SK-N-MC (cell line): ENCODE data around the gene PDXP.
A peak's percentile ranks its signal among the peaks of the same experiment; 100 is the strongest.

Source experiments
- DNase-seq: peaks from one replicate; pipeline ENCODE4 v3.0.0-alpha.2; 2011; ENCODE audit warnings: low read depth, low spot score
- H3K27ac ChIP-seq: fragments of 200-600 bp; sonication (generic); 2 replicates; pipeline ENCODE4 v1.5.1; 2016; ENCODE audit warnings: mixed run types
- H3K36me3 ChIP-seq: fragments of 200-600 bp; sonication (generic); 2 replicates; pipeline ENCODE4 v1.6.1; 2017; ENCODE audit warnings: antibody characterized with exemption, low read length, mixed read lengths; ENCODE audit not compliant: insufficient read depth
- H3K4me3 ChIP-seq: fragments of 200-600 bp; sonication (generic); 2 replicates; pipeline ENCODE4 v1.5.1; 2016
- H3K9ac ChIP-seq: fragments of 200-600 bp; sonication (generic); 2 replicates; pipeline ENCODE4 v1.8.0; 2017; ENCODE audit warnings: mixed run types, mixed read lengths; ENCODE audit not compliant: insufficient read length
- H3K9me3 ChIP-seq: fragments of 200-600 bp; sonication (generic); 2 replicates; pipeline ENCODE4 v1.6.1; 2017; ENCODE audit warnings: low read depth, mild to moderate bottlenecking, antibody characterized with exemption, low read length, moderate library complexity, mixed read lengths
- EZH2 ChIP-seq: fragments of 200-600 bp; sonication (generic); IDR thresholded peaks from one replicate; pipeline ENCODE4 v1.6.1; 2017; ENCODE audit warnings: antibody characterized with exemption
- FOXP2 ChIP-seq: optimal IDR thresholded peaks from 2 replicates; pipeline ENCODE3; 2011; ENCODE audit warnings: mild to moderate bottlenecking, moderate library complexity; ENCODE audit not compliant: insufficient read depth; ENCODE audit errors: extremely low read length, control extremely low read depth
- POLR2AphosphoS5 ChIP-seq: IDR thresholded peaks from 2 replicates; pipeline ENCODE4 v1.6.1; 2012; ENCODE audit warnings: mild to moderate bottlenecking, low read depth, low read length, borderline replicate concordance

PDXP gene

DNA sequence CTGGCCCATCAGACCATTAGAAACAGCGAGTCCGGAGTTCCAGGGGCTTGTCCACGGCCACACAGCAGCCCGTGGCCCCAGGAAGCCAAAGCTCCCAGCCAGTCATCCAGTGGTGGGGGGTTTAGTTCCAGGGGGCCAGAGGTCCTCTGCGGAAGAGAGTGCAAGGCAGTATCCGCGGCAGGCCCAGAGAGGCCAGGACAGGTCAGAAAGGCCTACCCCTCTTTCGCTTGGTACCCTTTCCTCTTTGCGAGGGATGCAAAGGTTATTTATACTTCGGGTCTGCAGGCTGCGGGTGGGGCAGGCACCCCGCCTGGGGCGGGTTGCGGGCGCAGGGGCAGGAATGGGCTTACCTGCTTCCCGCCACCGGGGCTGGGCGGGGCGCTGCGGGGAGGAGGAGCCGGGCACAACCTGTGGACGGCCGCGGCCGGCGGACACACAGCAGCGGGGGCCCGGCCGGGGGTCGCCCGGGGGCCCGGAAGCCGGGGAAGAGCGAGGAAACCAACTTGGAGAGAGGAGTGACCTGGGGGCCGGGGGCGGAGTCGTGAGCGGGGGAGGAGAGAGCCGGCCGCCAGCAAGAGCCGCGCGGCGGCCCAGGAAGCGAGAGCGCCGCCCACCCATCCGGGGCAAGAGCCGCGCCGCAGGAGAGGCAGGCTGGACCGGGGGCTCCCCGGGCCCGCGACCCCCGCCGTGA is 19.3 kb upstream of the PDXP start, which contains the start of gene SH3BP1:
Gene SH3BP1, plus strand, starts transcription at position 600 of the 691 bp plus-strand sequence. CDS start 119 bp downstream, outside the sequence.
- Histone ChIP-seq H3K4me3 (peak within 1 kb of the TSS; percentile 67), H3K36me3 (no peaks in the 10 kb centered on the region), H3K27ac (no peak within 1 kb of the TSS), H3K9ac (peak within 1 kb of the TSS; percentile 17), H3K9me3 (no peaks in the 10 kb centered on the region)
- TF ChIP-seq FOXP2, result no peak
- TF ChIP-seq EZH2, result no peak
- no peak for TF ChIP-seq POLR2AphosphoS5
- no peak for DNase-seq

DNA sequence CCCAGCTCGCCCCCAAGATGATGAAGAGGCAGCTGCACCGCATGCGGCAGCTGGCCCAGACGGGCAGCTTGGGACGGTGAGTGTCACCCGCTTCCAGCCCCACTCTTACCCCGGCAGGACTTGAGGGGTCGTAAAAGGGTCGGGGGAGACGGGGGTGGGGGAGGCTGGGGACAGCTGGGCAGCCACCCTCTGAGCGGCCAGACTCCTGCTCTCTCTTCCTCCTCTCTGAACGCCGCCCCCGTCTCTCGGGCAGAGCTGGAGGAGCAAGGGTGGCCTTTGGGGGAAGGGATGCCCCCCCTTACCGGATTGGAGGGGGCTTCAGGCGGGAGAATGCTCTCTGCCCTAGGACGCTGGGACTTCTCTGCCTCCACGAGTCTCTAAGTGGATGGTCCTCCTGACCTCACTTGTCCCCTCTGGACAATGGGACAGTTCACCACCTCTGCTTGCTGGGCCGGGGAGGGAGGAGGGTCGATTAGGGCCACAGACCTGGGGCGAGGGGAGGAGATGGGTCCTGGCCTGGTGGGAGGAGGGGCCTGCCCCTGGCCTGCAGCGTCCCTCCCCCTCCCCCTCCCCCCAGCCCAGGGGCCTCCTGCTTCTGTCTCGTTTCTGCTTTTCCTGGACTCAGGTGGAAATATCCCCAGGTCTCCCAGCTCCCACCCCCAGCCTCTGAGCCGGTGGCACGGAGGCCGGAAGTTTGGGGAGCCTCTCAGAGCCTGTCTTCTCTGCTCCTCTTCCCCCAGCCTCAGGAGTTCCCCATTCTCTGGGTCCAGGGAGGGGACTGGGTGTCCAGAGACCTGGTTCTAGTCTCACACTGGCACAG is 18.5 kb upstream of the PDXP start:
- H3K9ac ChIP-seq, result peak overlapping the region; percentile 17

DNA sequence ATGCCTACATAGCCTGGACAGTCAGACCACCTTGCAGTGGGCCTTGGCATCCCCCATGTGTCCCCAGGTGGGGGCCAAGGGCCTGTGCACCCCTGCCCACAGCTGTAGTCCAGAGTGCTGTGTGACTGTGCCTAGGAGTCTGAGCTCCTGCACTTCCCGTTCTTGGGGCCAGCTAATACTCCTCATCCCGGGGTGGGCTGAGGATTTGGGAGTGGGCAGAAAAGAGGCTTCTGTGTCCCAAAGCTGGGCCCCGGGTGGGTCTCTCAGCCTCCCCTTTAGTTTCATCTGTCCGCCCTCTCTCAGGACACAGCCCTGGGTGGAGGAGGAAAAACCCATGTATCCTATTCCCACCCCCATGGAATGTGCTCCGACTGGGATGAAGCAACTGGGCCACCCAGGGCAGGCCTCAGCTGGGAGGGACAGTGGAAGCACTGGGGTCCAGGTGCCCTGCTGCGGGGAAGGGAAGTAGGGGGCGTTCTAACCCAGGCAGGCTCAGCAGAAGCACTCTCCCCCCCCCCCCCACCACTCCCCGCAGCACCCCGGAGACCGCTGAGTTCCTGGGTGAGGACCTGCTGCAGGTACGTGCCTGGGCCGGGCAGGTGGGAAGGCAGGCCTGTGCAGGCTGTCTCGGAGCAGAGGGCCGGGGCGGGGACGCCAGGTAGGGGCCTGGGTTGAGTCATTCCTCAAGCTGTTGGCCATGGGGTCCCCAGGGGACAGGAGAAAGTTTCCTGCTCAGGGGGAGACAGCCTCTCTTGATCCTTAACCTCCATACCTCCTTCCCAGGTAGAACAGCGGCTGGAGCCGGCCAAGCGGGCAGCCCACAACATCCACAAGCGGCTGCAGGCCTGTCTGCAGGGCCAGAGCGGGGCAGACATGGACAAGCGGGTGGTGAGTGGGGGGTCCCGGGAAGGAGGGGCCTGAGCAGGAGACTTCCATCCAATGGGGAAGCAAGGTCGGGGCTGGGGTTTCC is 17.6 kb upstream of the PDXP start:
- H3K9ac ChIP-seq, result no peak overlapping the region
- no peaks in the 10 kb centered on the region for H3K9me3 ChIP-seq
- no peak overlapping the region for H3K4me3 ChIP-seq
- no peak overlapping the region for H3K27ac ChIP-seq
- DNase-seq, result no peak
- TF ChIP-seq POLR2AphosphoS5 (no peak), EZH2 (no peak), FOXP2 (no peak)
- no peaks in the 10 kb centered on the region for H3K36me3 ChIP-seq

More for the DNA sequence above, 18.5 kb upstream of the PDXP start:
- DNase-seq, result no peak
- peak overlapping the region; percentile 67 for H3K4me3 ChIP-seq
- H3K36me3 ChIP-seq, result no peaks in the 10 kb centered on the region
- no peaks in the 10 kb centered on the region for H3K9me3 ChIP-seq
- TF ChIP-seq POLR2AphosphoS5, result no peak
- no peak for TF ChIP-seq EZH2
- TF ChIP-seq FOXP2, result no peak
- H3K27ac ChIP-seq, result no peak overlapping the region

DNA sequence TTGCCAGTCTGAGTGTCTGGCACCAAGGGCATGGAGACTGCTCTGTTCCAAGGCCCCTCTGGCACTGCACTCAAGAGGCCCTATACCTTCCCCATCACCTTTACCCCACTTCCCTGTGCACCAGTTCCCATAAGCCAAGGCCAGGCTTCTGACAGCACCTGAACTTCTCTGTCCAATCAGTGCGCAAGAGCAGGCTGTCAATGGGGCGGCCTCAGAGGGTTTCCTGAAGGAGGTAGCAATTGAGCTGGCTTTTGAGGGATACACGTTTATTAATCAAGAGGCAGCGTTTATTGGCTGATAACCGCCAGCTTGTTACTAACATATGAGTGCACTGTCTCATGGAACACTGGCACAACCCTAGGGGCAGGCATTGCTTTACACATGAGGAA is 17.0 kb upstream of the PDXP start:
- no peak overlapping the region for H3K27ac ChIP-seq
- no peaks in the 10 kb centered on the region for H3K36me3 ChIP-seq
- no peak overlapping the region for H3K9ac ChIP-seq
- DNase-seq, result no peak
- no peaks in the 10 kb centered on the region for H3K9me3 ChIP-seq
- TF ChIP-seq FOXP2, result no peak
- no peak for TF ChIP-seq POLR2AphosphoS5
- TF ChIP-seq EZH2, result no peak
- H3K4me3 ChIP-seq, result no peak overlapping the region

DNA sequence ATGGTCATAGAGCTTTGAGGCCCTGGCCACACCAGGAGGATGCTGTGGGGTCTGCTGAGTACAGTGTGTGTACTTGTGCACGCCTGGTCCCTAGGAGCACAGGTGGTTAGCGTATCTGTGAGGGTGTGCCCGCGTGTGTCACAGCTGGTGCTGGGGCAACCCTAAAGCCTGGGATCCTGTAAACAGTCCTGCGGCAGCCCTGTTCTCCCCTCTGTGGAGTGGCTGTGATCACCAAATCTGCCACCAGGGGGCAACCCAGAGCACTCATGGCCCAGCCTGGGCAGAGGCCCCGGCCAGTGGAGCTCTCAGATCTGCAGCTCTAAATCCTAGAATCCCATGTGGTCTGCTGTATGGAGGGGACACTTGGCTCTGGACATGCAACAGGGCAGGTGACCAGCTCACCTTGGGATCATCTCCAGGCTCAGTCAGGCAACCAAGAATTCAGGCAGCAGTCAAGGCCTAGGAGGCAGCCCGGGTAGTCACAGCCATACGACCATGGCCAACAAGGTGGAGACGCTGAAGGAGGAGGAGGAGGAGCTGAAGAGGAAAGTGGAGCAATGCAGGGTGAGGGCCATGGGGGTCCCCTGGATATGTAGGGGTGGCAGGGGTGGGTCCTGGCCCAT is 15.2 kb upstream of the PDXP start:
- TF ChIP-seq POLR2AphosphoS5, result no peak
- no peak for TF ChIP-seq EZH2
- TF ChIP-seq FOXP2, result no peak
- no peak overlapping the region for H3K9ac ChIP-seq

DNA sequence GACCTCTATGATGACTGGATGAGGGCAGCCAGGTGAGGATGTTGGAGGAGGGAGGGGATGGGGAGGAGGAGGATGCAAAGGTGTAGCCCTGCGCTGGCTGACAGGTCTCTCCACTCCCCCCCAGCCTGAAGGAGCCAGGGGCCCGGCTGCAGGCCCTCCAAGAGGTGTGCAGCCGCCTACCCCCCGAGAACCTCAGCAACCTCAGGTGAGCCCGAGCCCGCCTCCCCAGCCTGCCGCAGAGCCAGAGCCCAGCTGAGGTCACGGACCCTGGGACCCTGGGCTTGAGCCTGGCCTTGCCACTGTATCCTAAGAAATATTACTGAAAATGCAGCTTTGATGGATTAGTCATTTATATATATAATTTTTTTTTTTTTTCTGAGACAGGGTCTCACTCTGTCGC is 11.2 kb upstream of the PDXP start:
- no peak overlapping the region for H3K4me3 ChIP-seq
- DNase-seq, result no peak
- no peak overlapping the region for H3K9ac ChIP-seq
- H3K9me3 ChIP-seq, result no peaks in the 10 kb centered on the region
- no peaks in the 10 kb centered on the region for H3K36me3 ChIP-seq
- no peak overlapping the region for H3K27ac ChIP-seq
- no peak for TF ChIP-seq POLR2AphosphoS5
- no peak for TF ChIP-seq EZH2
- TF ChIP-seq FOXP2, result no peak

More for the DNA sequence above, 15.2 kb upstream of the PDXP start:
- Histone ChIP-seq H3K27ac (no peak overlapping the region), H3K9me3 (no peaks in the 10 kb centered on the region), H3K4me3 (no peak overlapping the region), H3K36me3 (no peaks in the 10 kb centered on the region)
- DNase-seq, result no peak

DNA sequence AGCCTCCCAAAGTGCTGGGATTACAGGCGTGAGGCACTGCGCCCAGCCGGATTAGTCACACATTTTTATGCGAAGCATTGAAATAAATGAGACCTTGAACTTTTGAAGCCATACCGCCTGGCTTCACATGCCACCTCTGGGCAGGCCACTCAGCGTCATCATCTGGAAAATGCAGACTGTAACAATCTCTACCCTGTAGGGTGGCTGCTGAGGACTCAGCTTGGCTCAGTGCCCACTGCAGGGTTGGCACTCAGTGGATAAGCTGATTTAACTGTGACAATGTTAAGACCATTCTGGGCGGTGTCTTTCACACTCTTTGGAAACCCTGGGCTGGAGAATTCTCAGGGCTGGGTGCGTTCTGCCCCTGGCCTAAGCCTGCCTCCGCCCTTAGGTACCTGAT is 10.6 kb upstream of the PDXP start:
- Histone ChIP-seq H3K36me3 (no peaks in the 10 kb centered on the region), H3K9ac (no peak overlapping the region), H3K4me3 (no peak overlapping the region), H3K9me3 (no peaks in the 10 kb centered on the region), H3K27ac (no peak overlapping the region)
- TF ChIP-seq FOXP2, result no peak
- TF ChIP-seq EZH2, result no peak
- DNase-seq, result no peak
